Measurements from ENCODE around the gene NLN.

NLN gene

GRCh38 chr5:65809817-65810531, 88.0 kb downstream of the NLN start:
- DNase-seq (ENCODE audit: low read depth), result no peak

GRCh38 chr5:65811004-65811403, 89.0 kb downstream of the NLN start:
- no peak for DNase-seq (ENCODE audit: low read depth)

GRCh38 chr5:65811885-65812284, 89.9 kb downstream of the NLN start:
- no peak for DNase-seq (ENCODE audit: low read depth)

GRCh38 chr5:65812648-65813047, 90.6 kb downstream of the NLN start:
- DNase-seq (ENCODE audit: low read depth), result no peak

- DNase-seq (ENCODE audit: low read depth), result no peak
These were observed 91.2 kb downstream of the NLN start for GRCh38 chr5:65813174-65813573.

GRCh38 chr5:65815161-65815560, 93.2 kb downstream of the NLN start:
- DNase-seq (ENCODE audit: low read depth), result no peak

- no peak for DNase-seq (ENCODE audit: low read depth)
These were observed 94.7 kb downstream of the NLN start for GRCh38 chr5:65816729-65817128.

- DNase-seq (ENCODE audit: low read depth), result no peak
These were observed 95.9 kb downstream of the NLN start for GRCh38 chr5:65817931-65818330.

GRCh38 chr5:65818592-65818991, 96.6 kb downstream of the NLN start:
- no peak for DNase-seq (ENCODE audit: low read depth)

- DNase-seq (ENCODE audit: low read depth), result no peak
These were observed 97.4 kb downstream of the NLN start for GRCh38 chr5:65819215-65819904.

GRCh38 chr5:65819905-65820240, 97.9 kb downstream of the NLN start:
- DNase-seq (ENCODE audit: low read depth), result no peak

GRCh38 chr5:65820373-65820772, 98.4 kb downstream of the NLN start:
- no peak for DNase-seq (ENCODE audit: low read depth)

GRCh38 chr5:65821966-65822365, 100.0 kb downstream of the NLN start:
- DNase-seq (ENCODE audit: low read depth), result no peak

GRCh38 chr5:65822710-65823109, 100.7 kb downstream of the NLN start:
- no peak for DNase-seq (ENCODE audit: low read depth)

- no peak for DNase-seq (ENCODE audit: low read depth)
These were observed 101.2 kb downstream of the NLN start for GRCh38 chr5:65823204-65823603.

GRCh38 chr5:65823845-65824445, 101.9 kb downstream of the NLN start:
- DNase-seq (ENCODE audit: low read depth), result no peak

- no peak for DNase-seq (ENCODE audit: low read depth)
These were observed 103.7 kb downstream of the NLN start for GRCh38 chr5:65825408-65826328.

GRCh38 chr5:65828022-65828896, 106.3 kb downstream of the NLN start:
- no peak for DNase-seq (ENCODE audit: low read depth)

GRCh38 chr5:65830856-65831255, 108.9 kb downstream of the NLN start:
- no peak for DNase-seq (ENCODE audit: low read depth)

GRCh38 chr5:65831276-65831675, 109.3 kb downstream of the NLN start:
- no peak for DNase-seq (ENCODE audit: low read depth)

- DNase-seq (ENCODE audit: low read depth), result no peak
These were observed 110.1 kb downstream of the NLN start for GRCh38 chr5:65832152-65832551.

Measured in stimulated activated CD4-positive, alpha-beta T cell treated with anti-CD3 and anti-CD28 coated beads, Interleukin-2, amount 100 ng/mL, for 4 hours (primary cell).